Cardiac muscle cell (in vitro differentiated cells and primary cell): ENCODE measurements around the gene EWSR1. TPM values are rescaled to one million over a fixed set of nuclear protein-coding genes. Genes with fewer than 3 reads are reported as not detected.

ENCODE experiments used
- DNase-seq, 2 donors: peaks; one replicate each; pipeline versions ENCODE4 v3.0.0 to v3.0.0-alpha.2; 2010 to 2017; ENCODE audit warnings: low read depth in 1 of 2, low spot score in 1 of 2
- H3K27ac ChIP-seq: fragments of 200-600 bp; sonication (generic); 2 replicates; pipeline ENCODE4 v1.5.1; 2016
- H3K27me3 ChIP-seq: fragments of 200-600 bp; sonication (generic); 2 replicates; pipeline ENCODE4 v1.6.0; 2016; ENCODE audit warnings: control low read depth
- H3K36me3 ChIP-seq: fragments of 200-600 bp; sonication (generic); 2 replicates; pipeline ENCODE4 v1.5.1; 2016; ENCODE audit warnings: control low read depth
- H3K4me1 ChIP-seq: fragments of 200-600 bp; sonication (generic); 2 replicates; pipeline ENCODE4 v1.8.1; 2017; ENCODE audit warnings: low read depth, mild to moderate bottlenecking, mixed run types
- H3K4me3 ChIP-seq: fragments of 200-600 bp; sonication (generic); 2 replicates; pipeline ENCODE4 v1.5.1; 2016; ENCODE audit warnings: mild to moderate bottlenecking
- H3K9me3 ChIP-seq: fragments of 200-600 bp; sonication (generic); 2 replicates; pipeline ENCODE4 v1.5.1; 2017; ENCODE audit warnings: low read depth, mild to moderate bottlenecking, control low read depth
- CTCF ChIP-seq: IDR thresholded peaks from 2 replicates; pipeline ENCODE4 v1.5.1; 2012; ENCODE audit warnings: low read depth, mild to moderate bottlenecking, low read length
- polyA plus RNA-seq: library from polyadenylated mRNA; unstranded; fragments of >200 nt; fragmentation: Nextera tagmentation; extraction: Ambion mirVana; gene quantifications from 2 replicates; pipeline ENCODE4 v1.2.1, GENCODE V29; 2016
- total RNA-seq: library from RNA; depleted of rRNA; stranded (reverse); fragments of >200 nt; gene quantifications from 2 replicates; pipeline ENCODE4 v1.2.3, GENCODE V29; 2016

EWSR1 gene
- total and polyA plus RNA-seq, 2 experiments from 2014 or later = 266 to 349 TPM

GRCh38 chr22:29325785-29326315 is 57.8 kb downstream of the EWSR1 start:
- TF ChIP-seq CTCF = no peak
- Histone ChIP-seq H3K9me3 (no peaks in the 10 kb centered on the region), H3K27ac (no peak overlapping the region), H3K4me1 (no peaks in the 10 kb centered on the region), H3K4me3 (no peak overlapping the region), H3K36me3 (peaks cover 2% of the 10 kb centered on the region), H3K27me3 (no peaks in the 10 kb centered on the region)
- DNase-seq = no peak

GRCh38 chr22:29326481-29326880 is 58.4 kb downstream of the EWSR1 start:
- H3K4me3 ChIP-seq = no peak overlapping the region
- no peaks in the 10 kb centered on the region for H3K4me1 ChIP-seq
- no peaks in the 10 kb centered on the region for H3K9me3 ChIP-seq
- H3K27ac ChIP-seq = no peak overlapping the region
- H3K27me3 ChIP-seq = no peaks in the 10 kb centered on the region
- peaks cover 2% of the 10 kb centered on the region for H3K36me3 ChIP-seq
- no peak for TF ChIP-seq CTCF
- DNase-seq = no peak

- no peaks in the 10 kb centered on the region for H3K4me1 ChIP-seq
- TF ChIP-seq CTCF = no peak
- no peak overlapping the region for H3K27ac ChIP-seq
- peaks cover 2% of the 10 kb centered on the region for H3K36me3 ChIP-seq
- no peak overlapping the region for H3K4me3 ChIP-seq
- no peaks in the 10 kb centered on the region for H3K27me3 ChIP-seq
- no peak for DNase-seq
- no peaks in the 10 kb centered on the region for H3K9me3 ChIP-seq
These were observed 59.2 kb downstream of the EWSR1 start for GRCh38 chr22:29327089-29327764.

GRCh38 chr22:29328055-29328454 is 60.0 kb downstream of the EWSR1 start:
- Histone ChIP-seq H3K27me3 (no peaks in the 10 kb centered on the region), H3K4me3 (no peak overlapping the region), H3K27ac (no peak overlapping the region), H3K4me1 (no peaks in the 10 kb centered on the region), H3K9me3 (no peaks in the 10 kb centered on the region), H3K36me3 (peaks cover 2% of the 10 kb centered on the region)
- DNase-seq = no peak
- no peak for TF ChIP-seq CTCF

- H3K27ac ChIP-seq = no peak overlapping the region
- H3K4me1 ChIP-seq = no peaks in the 10 kb centered on the region
- no peaks in the 10 kb centered on the region for H3K27me3 ChIP-seq
- no peaks in the 10 kb centered on the region for H3K9me3 ChIP-seq
- TF ChIP-seq CTCF = no peak
- H3K36me3 ChIP-seq = peaks cover 2% of the 10 kb centered on the region
- H3K4me3 ChIP-seq = no peak overlapping the region
- DNase-seq = no peak
These were observed 60.8 kb downstream of the EWSR1 start for GRCh38 chr22:29328566-29329500.
